ENCODE data around the gene MRPS21. TPM values are rescaled to one million over a fixed set of nuclear protein-coding genes. Genes with fewer than 3 reads are reported as not detected.
A peak's percentile ranks its signal among the peaks of the same experiment; 100 is the strongest.

The MRPS21 gene
- total and polyA plus RNA-seq, 2 of the 8 experiments (the other 6 are each of a cell fraction or from before 2014, with no cell fraction given), result 81.9 to 99.8 TPM

- TF ChIP-seq CTCF (IDR thresholded peaks at IDR 0.05; ENCODE audit: control extremely low read depth in 1 of 3, insufficient read depth in 1 of 3, low read depth in 1 of 3, low read length in 3 of 3) (no peak), EP300 (IDR thresholded peaks at IDR 0.05; ENCODE audit: borderline replicate concordance in 1 of 2, low read depth in 2 of 2, low read length in 2 of 2) (no peak), SIX5 (IDR thresholded peaks at IDR 0.05; ENCODE audit: low read depth, low read length) (peak; percentile 23; the same call in 1 of the 2 replicates), POLR2AphosphoS5 (IDR thresholded peaks at IDR 0.05; ENCODE audit: low read depth, low read length) (peak; percentile 78), SAP30 (IDR thresholded peaks at IDR 0.05; ENCODE audit: insufficient read depth, insufficient replicate concordance, low read length) (peak; percentile 8), SP4 (IDR thresholded peaks at IDR 0.05; ENCODE audit: low read length) (no peak), RNF2 (IDR thresholded peaks at IDR 0.05; ENCODE audit: borderline replicate concordance, low read depth, low read length, missing control alignments, poor library complexity, severe bottlenecking) (no peak), TCF12 (IDR thresholded peaks at IDR 0.05; ENCODE audit: low read depth, low read length) (no peak), NANOG (IDR thresholded peaks at IDR 0.05; ENCODE audit: insufficient read depth, low read depth, low read length, poor library complexity, severe bottlenecking) (no peak), CTBP2 (IDR thresholded peaks at IDR 0.05; ENCODE audit: borderline replicate concordance, insufficient read depth, insufficient read length, low read length) (no peak), ZNF274 (IDR thresholded peaks at IDR 0.05; ENCODE audit: borderline replicate concordance, extremely low read depth, low read length) (no peak), JUND (IDR thresholded peaks at IDR 0.05; ENCODE audit: low read length) (no peak)
Measured at GRCh38 chr1:150259758-150260669, 33.6 kb upstream of the MRPS21 start (continued).

Data from H1 (cell line).